Body of pancreas (tissue), 4 donors: ENCODE results near the gene OR3A2.
"Not testable (repeated sequence)": the region's sequence is repeated elsewhere in the genome, so short reads cannot be mapped to it uniquely, and the experiment has no call there.

Experiments used
- CTCF ChIP-seq, 7 experiments: fragments of 450-650 bp in 4 of 7; fragments of 200-600 bp in 3 of 7; sonication (generic) in 3 of 7; IDR thresholded peaks; one replicate each; pipeline ENCODE4 v1.5.1; 2016 to 2019; ENCODE audit warnings: antibody characterized with exemption in 7 of 7
- POLR2A ChIP-seq, 3 donors: fragments of 450-650 bp; IDR thresholded peaks; one replicate each; pipeline ENCODE4 v1.6.1; 2016; ENCODE audit warnings: antibody characterized with exemption in 3 of 3, mild to moderate bottlenecking in 2 of 3

- TF ChIP-seq CTCF, POLR2A (IDR thresholded peaks at IDR 0.05): not testable (repeated sequence)
Measured at GRCh38 chr17:3342782-3343181, 43.3 kb downstream of the OR3A2 start.
